Measurements from ENCODE around the gene KCNJ9.

KCNJ9 gene

DNA sequence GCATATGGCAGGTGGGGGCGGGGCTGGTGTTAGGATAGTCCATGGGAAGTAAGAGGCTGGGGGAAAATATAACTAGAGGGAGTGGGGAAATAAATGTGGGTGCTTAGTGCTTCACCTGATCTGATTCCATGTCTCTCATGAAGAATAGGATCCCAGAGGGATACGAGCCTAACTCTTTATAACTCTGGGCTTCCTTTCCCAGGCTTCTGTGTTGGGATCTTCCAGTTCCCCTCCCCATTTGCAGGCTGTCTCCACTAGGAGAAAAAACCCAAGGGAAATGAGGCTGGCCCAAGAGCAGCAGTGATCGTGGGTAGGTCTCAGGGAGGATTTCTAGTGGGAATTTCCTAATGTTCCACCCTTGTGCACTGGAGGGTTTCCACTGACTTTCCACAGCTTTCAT, 1.6 kb downstream of the KCNJ9 start:
- no peak overlapping the region for H3K4me3 ChIP-seq (ENCODE audit: low read depth, low read length)
- TF ChIP-seq, protein P1, sequence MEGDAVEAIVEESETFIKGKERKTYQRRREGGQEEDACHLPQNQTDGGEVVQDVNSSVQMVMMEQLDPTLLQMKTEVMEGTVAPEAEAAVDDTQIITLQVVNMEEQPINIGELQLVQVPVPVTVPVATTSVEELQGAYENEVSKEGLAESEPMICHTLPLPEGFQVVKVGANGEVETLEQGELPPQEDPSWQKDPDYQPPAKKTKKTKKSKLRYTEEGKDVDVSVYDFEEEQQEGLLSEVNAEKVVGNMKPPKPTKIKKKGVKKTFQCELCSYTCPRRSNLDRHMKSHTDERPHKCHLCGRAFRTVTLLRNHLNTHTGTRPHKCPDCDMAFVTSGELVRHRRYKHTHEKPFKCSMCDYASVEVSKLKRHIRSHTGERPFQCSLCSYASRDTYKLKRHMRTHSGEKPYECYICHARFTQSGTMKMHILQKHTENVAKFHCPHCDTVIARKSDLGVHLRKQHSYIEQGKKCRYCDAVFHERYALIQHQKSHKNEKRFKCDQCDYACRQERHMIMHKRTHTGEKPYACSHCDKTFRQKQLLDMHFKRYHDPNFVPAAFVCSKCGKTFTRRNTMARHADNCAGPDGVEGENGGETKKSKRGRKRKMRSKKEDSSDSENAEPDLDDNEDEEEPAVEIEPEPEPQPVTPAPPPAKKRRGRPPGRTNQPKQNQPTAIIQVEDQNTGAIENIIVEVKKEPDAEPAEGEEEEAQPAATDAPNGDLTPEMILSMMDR (IDR thresholded peaks at IDR 0.05; ENCODE audit: low read depth, low read length): no peak

- H3K4me3 ChIP-seq (ENCODE audit: low read depth, low read length): no peak overlapping the region
- TF ChIP-seq, protein P1 (IDR thresholded peaks at IDR 0.05; ENCODE audit: low read depth, low read length): no peak
Measured at GRCh38 chr1:160083968-160084770, 2.8 kb downstream of the KCNJ9 start.

- H3K4me3 ChIP-seq (ENCODE audit: low read depth, low read length): no peak overlapping the region
- TF ChIP-seq, protein P1 (IDR thresholded peaks at IDR 0.05; ENCODE audit: low read depth, low read length): no peak
Measured at GRCh38 chr1:160084771-160085321, 3.5 kb downstream of the KCNJ9 start.

DNA sequence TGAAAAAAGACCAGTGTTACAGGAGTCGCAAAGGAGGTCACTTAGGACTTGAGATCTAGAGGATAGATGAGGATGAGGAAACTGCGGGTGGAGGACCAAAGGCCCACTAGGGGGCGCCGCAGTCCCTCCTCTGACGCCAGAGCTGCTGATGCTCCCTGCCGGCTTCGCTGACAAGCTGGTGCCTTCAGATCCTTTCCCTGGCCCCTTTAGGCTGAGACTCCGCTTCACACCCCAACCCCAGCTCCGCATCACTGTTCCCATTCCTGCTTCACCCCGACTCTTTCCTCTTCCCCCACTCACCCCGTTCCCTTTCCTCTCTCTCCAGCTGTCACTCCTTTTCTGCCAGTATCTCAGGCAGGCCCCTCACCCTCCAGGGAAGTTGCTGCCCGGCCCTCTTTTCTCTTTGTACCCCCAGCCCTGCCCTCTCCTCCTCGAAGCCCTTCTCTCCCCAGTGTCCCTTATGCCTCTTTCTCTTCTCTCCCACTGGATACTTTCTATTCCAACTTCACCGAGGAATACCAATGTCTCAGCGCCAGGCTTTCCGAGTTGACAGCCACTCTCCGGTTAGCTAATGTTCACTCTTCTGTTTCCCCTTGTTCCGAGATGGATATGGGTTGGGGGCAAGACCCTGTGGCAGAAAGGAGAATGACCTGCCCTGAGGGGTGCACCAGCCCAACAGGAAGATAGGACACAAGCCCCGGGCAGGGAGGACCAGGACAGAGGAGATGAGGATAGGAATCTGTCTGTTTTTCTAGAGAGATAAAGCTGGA, 4.5 kb downstream of the KCNJ9 start:
- TF ChIP-seq, protein P1 (IDR thresholded peaks at IDR 0.05; ENCODE audit: low read depth, low read length): peak; percentile 81
- H3K4me3 ChIP-seq (ENCODE audit: low read depth, low read length): no peak overlapping the region

GRCh38 chr1:160086456-160086892, 5.1 kb downstream of the KCNJ9 start:
- TF ChIP-seq, protein P1 (IDR thresholded peaks at IDR 0.05; ENCODE audit: low read depth, low read length): no peak
- H3K4me3 ChIP-seq (ENCODE audit: low read depth, low read length): no peak overlapping the region

GRCh38 chr1:160087118-160087662, 5.9 kb downstream of the KCNJ9 start:
- TF ChIP-seq, protein P1 (IDR thresholded peaks at IDR 0.05; ENCODE audit: low read depth, low read length): no peak
- H3K4me3 ChIP-seq (ENCODE audit: low read depth, low read length): no peak overlapping the region

All from WI38 (cell line).